HUES48 (cell line): ENCODE results near the gene B4GALT5.

Experiments
- H3K27ac ChIP-seq: one replicate; pipeline ENCODE4 v1.7.0; 2013; ENCODE audit warnings: low read depth, low read length, inconsistent platforms
- H3K27me3 ChIP-seq: 2 replicates; pipeline ENCODE4 v1.6.1; 2013; ENCODE audit warnings: mild to moderate bottlenecking, low read length; ENCODE audit not compliant: control insufficient read depth, insufficient read depth
- H3K36me3 ChIP-seq: 2 replicates; pipeline ENCODE4 v1.6.1; 2013; ENCODE audit warnings: low read length; ENCODE audit not compliant: control insufficient read depth, insufficient read depth
- H3K4me1 ChIP-seq: 2 replicates; pipeline ENCODE4 v1.6.1; 2013; ENCODE audit warnings: mild to moderate bottlenecking, low read length; ENCODE audit not compliant: control insufficient read depth, insufficient read depth
- H3K4me3 ChIP-seq: 2 replicates; pipeline ENCODE4 v1.5.1; 2013; ENCODE audit warnings: mild to moderate bottlenecking, low read depth, low read length
- H3K9ac ChIP-seq: 2 replicates; pipeline ENCODE4 v1.6.1; 2013; ENCODE audit warnings: mild to moderate bottlenecking, low read depth, low read length, moderate library complexity
- H3K9me3 ChIP-seq: 2 replicates; pipeline ENCODE4 v1.6.1; 2013; ENCODE audit warnings: low read length; ENCODE audit not compliant: control insufficient read depth, insufficient read depth

The B4GALT5 gene

GRCh38 chr20:49699200-49699992 is 14.3 kb downstream of the B4GALT5 start:
- Histone ChIP-seq H3K27me3 (no peaks in the 10 kb centered on the region), H3K9ac (no peak overlapping the region), H3K27ac (no peak overlapping the region), H3K4me1 (peaks cover 58% of the 10 kb centered on the region), H3K36me3 (no peaks in the 10 kb centered on the region), H3K9me3 (no peaks in the 10 kb centered on the region), H3K4me3 (no peak overlapping the region)

- Histone ChIP-seq H3K4me1 (peaks cover 67% of the 10 kb centered on the region), H3K4me3 (no peak overlapping the region), H3K36me3 (no peaks in the 10 kb centered on the region), H3K9ac (no peak overlapping the region), H3K9me3 (no peaks in the 10 kb centered on the region), H3K27me3 (no peaks in the 10 kb centered on the region), H3K27ac (no peak overlapping the region)
Measured at GRCh38 chr20:49698477-49698876, 15.2 kb downstream of the B4GALT5 start.

GRCh38 chr20:49697071-49697470 is 16.6 kb downstream of the B4GALT5 start:
- Histone ChIP-seq H3K27ac (no peak overlapping the region), H3K9me3 (no peaks in the 10 kb centered on the region), H3K4me1 (peaks cover 72% of the 10 kb centered on the region), H3K27me3 (no peaks in the 10 kb centered on the region), H3K4me3 (no peak overlapping the region), H3K9ac (no peak overlapping the region), H3K36me3 (no peaks in the 10 kb centered on the region)

DNA sequence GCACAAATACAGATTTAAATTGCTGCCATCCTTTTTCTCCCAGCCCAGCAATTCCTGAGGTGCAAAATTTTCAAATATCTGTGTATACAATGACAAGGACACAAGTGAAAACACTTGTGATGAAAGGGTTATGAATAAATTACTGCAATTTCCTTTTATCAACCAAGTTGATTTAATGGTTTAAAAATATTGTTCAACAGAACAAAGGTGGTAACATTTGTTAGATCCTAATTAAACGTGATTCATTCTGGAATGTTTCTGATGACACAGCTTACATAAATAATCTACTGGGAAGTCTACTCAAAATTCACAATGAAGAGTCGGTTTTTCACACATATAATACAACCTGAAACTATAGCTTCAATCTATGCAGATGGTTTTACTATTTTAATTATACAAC is 17.1 kb downstream of the B4GALT5 start:
- Histone ChIP-seq H3K9ac (no peak overlapping the region), H3K36me3 (no peaks in the 10 kb centered on the region), H3K27ac (no peak overlapping the region), H3K4me3 (no peak overlapping the region), H3K4me1 (peaks cover 72% of the 10 kb centered on the region), H3K9me3 (no peaks in the 10 kb centered on the region), H3K27me3 (no peaks in the 10 kb centered on the region)

- H3K9ac ChIP-seq = no peak overlapping the region
- H3K9me3 ChIP-seq = no peaks in the 10 kb centered on the region
- H3K4me1 ChIP-seq = peaks cover 65% of the 10 kb centered on the region
- no peaks in the 10 kb centered on the region for H3K27me3 ChIP-seq
- no peaks in the 10 kb centered on the region for H3K36me3 ChIP-seq
- no peak overlapping the region for H3K4me3 ChIP-seq
- peak overlapping the region; percentile 27 for H3K27ac ChIP-seq
Measured at GRCh38 chr20:49695830-49696229, 17.8 kb downstream of the B4GALT5 start.

DNA sequence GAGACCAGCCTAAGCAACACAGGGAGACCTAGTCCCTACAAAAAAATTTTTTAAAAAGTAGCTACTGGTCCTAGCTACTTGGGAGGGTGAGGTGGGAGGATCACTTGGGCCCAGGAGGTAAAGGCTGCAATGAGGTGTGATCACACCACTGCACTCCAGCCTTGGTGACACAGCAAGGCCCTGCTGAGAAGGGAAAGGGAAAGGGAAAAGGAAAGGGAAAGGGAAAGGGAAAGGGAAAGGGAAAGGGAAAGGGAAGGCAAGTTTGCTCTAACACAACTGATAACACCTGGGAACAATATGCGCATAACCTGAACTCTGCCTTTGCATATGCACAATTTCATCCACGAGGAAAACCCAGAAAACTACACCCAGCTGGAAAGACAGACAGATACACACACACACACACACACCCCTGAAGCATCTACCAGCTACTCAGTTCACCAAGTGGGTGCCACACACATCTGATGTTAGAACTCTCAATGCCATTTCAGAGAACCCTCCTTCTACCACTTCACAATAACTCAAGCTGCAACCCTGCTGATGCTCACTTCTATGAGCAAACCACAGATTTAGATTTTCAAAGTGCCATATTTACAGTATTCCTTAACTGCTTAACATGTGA is 19.1 kb downstream of the B4GALT5 start:
- Histone ChIP-seq H3K4me3 (no peak overlapping the region), H3K9me3 (no peaks in the 10 kb centered on the region), H3K27ac (peak overlapping the region; percentile 61), H3K9ac (no peak overlapping the region), H3K4me1 (peaks cover 58% of the 10 kb centered on the region), H3K36me3 (no peaks in the 10 kb centered on the region), H3K27me3 (no peaks in the 10 kb centered on the region)

- H3K4me1 ChIP-seq = peaks cover 61% of the 10 kb centered on the region
- no peaks in the 10 kb centered on the region for H3K27me3 ChIP-seq
- no peaks in the 10 kb centered on the region for H3K36me3 ChIP-seq
- no peak overlapping the region for H3K4me3 ChIP-seq
- H3K9me3 ChIP-seq = no peaks in the 10 kb centered on the region
- no peak overlapping the region for H3K27ac ChIP-seq
- no peak overlapping the region for H3K9ac ChIP-seq
Measured at GRCh38 chr20:49693435-49694171, 20.1 kb downstream of the B4GALT5 start.

DNA sequence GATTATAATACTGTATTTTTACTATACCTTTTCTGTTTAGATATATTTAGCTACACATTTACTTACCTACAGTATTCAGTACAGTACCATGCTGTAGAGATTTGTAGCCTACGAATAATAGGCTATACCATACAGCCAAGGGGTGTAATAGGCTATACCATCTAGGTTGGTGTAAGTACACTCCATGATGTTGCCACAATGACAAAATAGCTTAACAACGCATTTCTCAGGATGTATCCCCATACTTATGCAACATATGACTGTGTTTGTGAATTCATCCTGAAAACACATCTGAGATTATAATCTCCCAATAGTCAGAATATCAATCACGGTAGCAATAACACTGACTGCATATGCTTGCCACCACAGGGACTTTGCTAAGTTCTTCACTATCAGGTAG is 20.7 kb downstream of the B4GALT5 start:
- Histone ChIP-seq H3K4me3 (no peak overlapping the region), H3K36me3 (no peaks in the 10 kb centered on the region), H3K27me3 (no peaks in the 10 kb centered on the region), H3K9ac (no peak overlapping the region), H3K4me1 (peaks cover 66% of the 10 kb centered on the region), H3K9me3 (no peaks in the 10 kb centered on the region), H3K27ac (no peak overlapping the region)

DNA sequence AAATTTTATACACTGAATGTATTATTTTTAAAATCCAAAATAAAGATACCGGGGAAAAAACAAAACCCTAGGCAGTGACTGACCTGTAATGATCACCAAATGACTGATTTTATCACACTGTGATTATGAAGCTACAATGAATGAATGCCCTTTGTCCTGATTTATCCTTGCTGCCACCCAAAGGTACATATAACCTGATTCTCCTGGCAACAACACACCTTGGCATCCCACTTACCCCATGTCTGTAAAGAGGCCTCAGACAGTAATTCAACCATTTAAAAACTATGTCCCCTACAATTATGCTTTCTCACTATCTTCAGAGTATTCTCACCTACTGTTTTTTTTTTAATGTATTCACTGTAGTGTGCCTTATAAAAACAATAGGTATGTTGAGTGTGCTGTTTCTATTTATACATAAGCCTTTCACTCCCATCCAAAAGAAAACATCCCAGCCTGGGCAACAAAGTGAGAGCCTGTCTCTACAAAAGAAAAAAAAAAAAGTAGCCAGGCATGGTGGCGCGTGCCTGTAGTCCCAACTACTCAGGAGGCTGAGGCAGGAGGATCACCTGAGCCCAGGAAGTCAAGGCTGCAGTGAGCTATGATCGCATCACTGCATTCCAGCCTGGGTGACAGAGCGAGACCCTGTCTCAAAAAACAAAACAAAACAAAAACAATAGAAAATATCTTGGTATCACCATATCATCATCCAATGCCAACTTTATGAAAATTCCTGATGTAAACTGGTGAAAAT is 21.7 kb downstream of the B4GALT5 start:
- Histone ChIP-seq H3K27me3 (no peaks in the 10 kb centered on the region), H3K36me3 (no peaks in the 10 kb centered on the region), H3K27ac (no peak overlapping the region), H3K4me3 (no peak overlapping the region), H3K4me1 (peaks cover 69% of the 10 kb centered on the region), H3K9ac (no peak overlapping the region), H3K9me3 (no peaks in the 10 kb centered on the region)

DNA sequence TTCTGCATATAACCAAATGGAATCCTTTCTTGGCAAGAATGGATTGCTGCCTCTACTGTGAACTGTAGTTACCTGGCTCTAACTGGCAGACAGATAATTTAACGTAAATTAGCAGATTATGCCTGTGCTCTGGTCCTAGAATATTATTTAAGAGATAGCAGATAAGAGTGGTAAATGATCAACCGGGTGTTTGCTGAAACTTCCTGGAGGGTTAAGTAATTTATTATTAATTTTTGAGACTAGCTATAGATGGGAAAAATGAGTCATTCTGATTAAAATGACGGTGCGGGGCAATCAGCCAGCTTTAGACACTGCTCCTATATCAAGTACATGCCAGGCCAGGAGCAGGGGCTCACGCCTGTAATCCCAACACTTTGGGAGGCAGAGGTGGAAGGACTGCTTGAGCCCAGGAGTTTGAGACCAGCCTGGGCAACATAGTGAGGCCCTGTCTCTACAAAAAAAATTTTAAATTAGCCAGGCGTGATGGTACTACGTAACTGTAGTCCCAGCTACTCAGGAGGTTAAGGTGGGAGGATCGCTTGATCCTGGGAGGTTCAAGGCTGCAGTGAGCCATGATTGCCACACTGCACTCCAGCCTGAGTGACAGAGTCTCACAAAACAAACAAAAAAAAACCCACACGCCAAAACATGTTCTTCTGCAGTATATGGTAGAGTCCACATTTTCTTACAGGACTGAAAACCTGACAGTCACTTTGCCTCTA is 22.6 kb downstream of the B4GALT5 start:
- H3K9ac ChIP-seq = no peak overlapping the region
- no peaks in the 10 kb centered on the region for H3K9me3 ChIP-seq
- no peak overlapping the region for H3K4me3 ChIP-seq
- no peak overlapping the region for H3K27ac ChIP-seq
- no peaks in the 10 kb centered on the region for H3K36me3 ChIP-seq
- H3K4me1 ChIP-seq = peaks cover 72% of the 10 kb centered on the region
- H3K27me3 ChIP-seq = no peaks in the 10 kb centered on the region
